H1 (cell line): Measurements from ENCODE around the gene SEMA3E. TPM values are rescaled to one million over a fixed set of nuclear protein-coding genes. Genes with fewer than 3 reads are reported as not detected.

ENCODE experiments used
- CTCF ChIA-PET: fragments of 300-600 bp; sonication (Branson Sonifier 250); formaldehyde crosslinking; loops from one replicate; lab custom pipeline; 2021; ENCODE audit not compliant: partially characterized antibody; lab: Charles Lee
- POLR2A ChIA-PET: fragments of 300-600 bp; sonication (Branson Sonifier 250); formaldehyde crosslinking; loops from one replicate; lab custom pipeline; 2021; ENCODE audit warnings: inconsistent platforms; ENCODE audit not compliant: partially characterized antibody; lab: Charles Lee
- DNase-seq, 2 experiments: peaks; one replicate each; pipeline versions ENCODE4 v3.0.0 to v3.0.0-alpha.2; 2010 to 2022; ENCODE audit warnings: low spot score in 2 of 2, low read depth in 1 of 2, mixed read lengths in 1 of 2
- FAIRE-seq: peaks from 2 replicates; lab custom pipeline; 2011; peaks lifted over from hg19 to GRCh38; lab: Jason Lieb, UNC
- H2AFZ ChIP-seq: 2 replicates; pipeline ENCODE4 v1.8.1; 2012; ENCODE audit warnings: low read length, inconsistent platforms
- H2AK5ac ChIP-seq: 2 replicates; pipeline ENCODE4 v1.6.1; 2013; ENCODE audit warnings: low read depth, low read length
- H2BK120ac ChIP-seq: replicated peaks from 2 replicates; pipeline ENCODE3; 2013; ENCODE audit warnings: low read depth, low read length, inconsistent platforms
- H2BK12ac ChIP-seq: 2 replicates; pipeline ENCODE4 v1.6.1; 2013; ENCODE audit warnings: low read depth, low read length
- H2BK15ac ChIP-seq: 2 replicates; pipeline ENCODE4 v1.6.1; 2013; ENCODE audit warnings: low read length
- H2BK20ac ChIP-seq: 2 replicates; pipeline ENCODE4 v1.6.1; 2013; ENCODE audit warnings: low read length
- H2BK5ac ChIP-seq: 2 replicates; pipeline ENCODE4 v1.6.1; 2013; ENCODE audit warnings: low read depth, low read length
- H3K14ac ChIP-seq: 2 replicates; pipeline ENCODE4 v1.6.1; 2013; ENCODE audit warnings: inconsistent platforms; ENCODE audit not compliant: insufficient read length
- H3K18ac ChIP-seq: 2 replicates; pipeline ENCODE4 v1.6.1; 2013; ENCODE audit warnings: low read length; ENCODE audit errors: extremely low read depth
- H3K23ac ChIP-seq: 2 replicates; pipeline ENCODE4 v1.6.1; 2013; ENCODE audit warnings: inconsistent platforms; ENCODE audit not compliant: insufficient read length
- H3K23me2 ChIP-seq: 2 replicates; pipeline ENCODE4 v1.6.1; 2013; ENCODE audit warnings: low read depth, low read length
- H3K27ac ChIP-seq: 2 replicates; pipeline ENCODE4 v1.6.1; 2011; ENCODE audit warnings: low read depth, low read length, inconsistent platforms
- H3K27me3 ChIP-seq, 4 experiments: replicated peaks in 1 of 4; 1 replicate in 1 of 4; 2 replicates in 3 of 4; pipeline versions ENCODE4 v1.6.1 to v1.8.1; 2011 to 2013; ENCODE audit warnings: low read length in 3 of 4, mild to moderate bottlenecking in 3 of 4, inconsistent platforms in 2 of 4, mixed read lengths in 2 of 4, moderate library complexity in 1 of 4; ENCODE audit not compliant: control insufficient read depth in 3 of 4, insufficient read depth in 3 of 4; ENCODE audit errors: extremely low read depth in 1 of 4
- H3K36me3 ChIP-seq, 4 experiments: 2 replicates each; pipeline versions ENCODE4 v1.6.1 to v1.8.1; 2011 to 2013; ENCODE audit warnings: mild to moderate bottlenecking in 4 of 4, low read length in 3 of 4, moderate library complexity in 2 of 4, control low read depth in 1 of 4, inconsistent platforms in 1 of 4; ENCODE audit not compliant: insufficient read depth in 4 of 4, control insufficient read depth in 2 of 4
- H3K4ac ChIP-seq: replicated peaks from 2 replicates; pipeline ENCODE3; 2013; ENCODE audit warnings: low read length, low read depth, mixed read lengths, inconsistent platforms; ENCODE audit not compliant: insufficient read length
- H3K4me1 ChIP-seq, 4 experiments: replicated peaks in 1 of 4; 1 replicate in 1 of 4; 2 replicates in 3 of 4; pipeline versions ENCODE4 v1.6.1 to v1.8.1; 2011 to 2013; ENCODE audit warnings: low read length in 3 of 4, inconsistent platforms in 2 of 4, mixed read lengths in 1 of 4; ENCODE audit not compliant: insufficient read depth in 4 of 4, control insufficient read depth in 3 of 4
- H3K4me2 ChIP-seq, 2 experiments: 2 replicates each; pipeline versions ENCODE4 v1.6.1 to v1.8.1; 2011 to 2013; ENCODE audit warnings: low read depth in 2 of 2, low read length in 2 of 2, control low read depth in 1 of 2, inconsistent platforms in 1 of 2, mild to moderate bottlenecking in 1 of 2; ENCODE audit not compliant: insufficient read depth in 1 of 2
- H3K4me3 ChIP-seq, 4 experiments: fragments of 200-600, 300-600 bp in 1 of 4; sonication (generic), shearing (Covaris generic), sonication (Bioruptor Twin) in 1 of 4; 2 replicates each; pipeline versions ENCODE4 v1.5.1 to v1.8.1; 2011 to 2016; ENCODE audit warnings: low read length in 4 of 4, low read depth in 3 of 4, control low read depth in 2 of 4, inconsistent platforms in 2 of 4, mild to moderate bottlenecking in 2 of 4, mixed read lengths in 1 of 4, moderate library complexity in 1 of 4; ENCODE audit not compliant: insufficient read depth in 2 of 4; ENCODE audit errors: extremely low read depth in 1 of 4
- H3K56ac ChIP-seq: replicated peaks from 2 replicates; pipeline ENCODE3; 2013; ENCODE audit warnings: low read depth, mild to moderate bottlenecking, mixed read lengths, low read length, inconsistent platforms; ENCODE audit not compliant: insufficient read length
- H3K79me1 ChIP-seq: 2 replicates; pipeline ENCODE4 v1.6.1; 2013; ENCODE audit warnings: low read depth, low read length, control low read depth
- H3K79me2 ChIP-seq, 2 experiments: 2 replicates each; pipeline versions ENCODE4 v1.6.1 to v1.8.1; 2012 to 2013; ENCODE audit warnings: low read length in 2 of 2, mild to moderate bottlenecking in 2 of 2, inconsistent platforms in 1 of 2; ENCODE audit not compliant: insufficient read depth in 2 of 2, control insufficient read depth in 1 of 2
- H3K9ac ChIP-seq, 4 experiments: replicated peaks in 1 of 4; 1 replicate in 1 of 4; 2 replicates in 3 of 4; pipeline versions ENCODE4 v1.6.1 to v1.8.1; 2011 to 2013; ENCODE audit warnings: low read depth in 3 of 4, low read length in 3 of 4, control low read depth in 2 of 4, mild to moderate bottlenecking in 2 of 4, moderate library complexity in 2 of 4, inconsistent platforms in 1 of 4; ENCODE audit errors: extremely low read depth in 1 of 4
- H3K9me3 ChIP-seq, 2 experiments: 2 replicates each; pipeline versions ENCODE4 v1.6.1 to v1.8.1; 2012 to 2013; ENCODE audit warnings: mild to moderate bottlenecking in 2 of 2, moderate library complexity in 2 of 2, control low read depth in 1 of 2, inconsistent platforms in 1 of 2, low read depth in 1 of 2, low read length in 1 of 2, mixed read lengths in 1 of 2; ENCODE audit not compliant: insufficient read depth in 2 of 2
- H4K20me1 ChIP-seq, 2 experiments: replicated peaks in 1 of 2; 2 replicates each; pipeline versions ENCODE3 to v1.8.1; 2011 to 2013; ENCODE audit warnings: inconsistent platforms in 2 of 2, low read length in 2 of 2, mild to moderate bottlenecking in 1 of 2; ENCODE audit not compliant: insufficient read depth in 2 of 2, control insufficient read depth in 1 of 2
- H4K5ac ChIP-seq: 2 replicates; pipeline ENCODE4 v1.6.1; 2013; ENCODE audit warnings: low read length, low read depth, mixed read lengths, inconsistent platforms; ENCODE audit not compliant: insufficient read length
- H4K8ac ChIP-seq: 2 replicates; pipeline ENCODE4 v1.8.0; 2013; ENCODE audit warnings: mild to moderate bottlenecking, moderate library complexity, low read length, inconsistent platforms; ENCODE audit not compliant: insufficient read depth; ENCODE audit errors: extremely low read depth
- H4K91ac ChIP-seq: replicated peaks from 2 replicates; pipeline ENCODE3; 2013; ENCODE audit warnings: low read length, mixed read lengths, inconsistent platforms; ENCODE audit not compliant: insufficient read length
- ASH2L ChIP-seq: fragments of 200-600, 300-600 bp; sonication (generic); IDR thresholded peaks from one replicate; pipeline ENCODE4 v1.7.1; 2017; ENCODE audit warnings: low read length
- BACH1 ChIP-seq: IDR thresholded peaks from 2 replicates; pipeline ENCODE4 v1.6.1; 2012; ENCODE audit warnings: low read length, improper control_type of control experiment
- BCL11A ChIP-seq, 2 experiments: IDR thresholded peaks; one replicate each; pipeline ENCODE4 v1.6.1; 2011; ENCODE audit warnings: low read depth in 2 of 2, low read length in 2 of 2, mild to moderate bottlenecking in 2 of 2
- EZH2 ChIP-seq: fragments of 200-600 bp; sonication (generic); IDR thresholded peaks from 2 replicates; pipeline ENCODE4 v1.7.1; 2012; ENCODE audit warnings: low read depth, mild to moderate bottlenecking, moderate library complexity, low read length, inconsistent platforms; ENCODE audit not compliant: severe bottlenecking
- GABPA ChIP-seq: IDR thresholded peaks from 2 replicates; pipeline ENCODE4 v1.6.1; 2011; ENCODE audit warnings: mild to moderate bottlenecking, low read length, moderate library complexity, borderline replicate concordance; ENCODE audit not compliant: insufficient read depth
- GTF2F1 ChIP-seq: IDR thresholded peaks from 2 replicates; pipeline ENCODE4 v1.6.1; 2012; ENCODE audit warnings: low read depth, low read length, improper control_type of control experiment, borderline replicate concordance
- JUN ChIP-seq: IDR thresholded peaks from 2 replicates; pipeline ENCODE4 v1.6.1; 2011; ENCODE audit warnings: low read depth, mild to moderate bottlenecking, improper control_type of control experiment, low read length
- KDM1A ChIP-seq: fragments of 200-600, 300-600 bp; sonication (generic); IDR thresholded peaks from 2 replicates; pipeline ENCODE4 v1.7.1; 2016; ENCODE audit warnings: mild to moderate bottlenecking, low read length, borderline replicate concordance
- NRF1 ChIP-seq: IDR thresholded peaks from 2 replicates; pipeline ENCODE4 v1.6.1; 2011; ENCODE audit warnings: mild to moderate bottlenecking, low read depth, low read length, improper control_type of control experiment
- POLR2AphosphoS5 ChIP-seq: IDR thresholded peaks from 2 replicates; pipeline ENCODE4 v1.6.1; 2011; ENCODE audit warnings: low read depth, low read length
- SIN3A ChIP-seq, 2 experiments: IDR thresholded peaks in 1 of 2; conservative IDR thresholded peaks in 1 of 2; 2 replicates each; pipeline ENCODE4 v1.6.1; 2011 to 2012; ENCODE audit warnings: low read length in 2 of 2, improper control_type of control experiment in 1 of 2, low read depth in 1 of 2, mild to moderate bottlenecking in 1 of 2
- SIRT6 ChIP-seq: IDR thresholded peaks from one replicate; pipeline ENCODE4 v1.7.1; 2012; ENCODE audit warnings: low read length, inconsistent platforms
- WGBS, 2 experiments: shearing (Covaris generic) in 1 of 2; methylation state at CpG; one replicate each; pipeline versions ENCODE4 v1.1.6 to v1.1.7; 2013 to 2015; ENCODE audit warnings: low lambda C conversion rate in 2 of 2, mixed read lengths in 2 of 2, inconsistent platforms in 1 of 2, low coverage in 1 of 2, missing lambda C conversion rate in 1 of 2; ENCODE audit not compliant: insufficient replicate concordance in 2 of 2, insufficient coverage in 1 of 2, insufficient read length in 1 of 2; ENCODE audit errors: extremely low coverage in 1 of 2, missing lambda C conversion rate in 1 of 2; 5-methylcytosine and 5-hydroxymethylcytosine counted together
- polyA plus RNA-seq, 7 experiments: library from polyadenylated mRNA; depleted of rRNA in 3 of 7; stranded (reverse) in 5 of 7; unstranded in 2 of 7; fragments of >200 nt in 5 of 7; fragments of 200-250 nt in 2 of 7; gene quantifications; 1 replicate in 5 of 7; 2 replicates in 1 of 7; 4 replicates in 1 of 7; pipeline versions ENCODE4 v1.2.1 to v1.2.3, GENCODE V29; 2011 to 2013; ENCODE audit warnings: missing spikeins in 2 of 7, mixed read lengths in 2 of 7
- total RNA-seq: library from RNA; stranded (reverse); fragmentation: NEBNext Ultra II Directional; extraction: Animal tissue kit (Norgen Biotek cat#: 25700); gene quantifications from 2 replicates; pipeline ENCODE4 v1.2.1, GENCODE V29; 2021

Gene SEMA3E
- total and polyA plus RNA-seq, 2 of the 8 experiments (the other 6 are each of a cell fraction or from before 2014, with no cell fraction given): 0.93 to 0.94 TPM

DNA sequence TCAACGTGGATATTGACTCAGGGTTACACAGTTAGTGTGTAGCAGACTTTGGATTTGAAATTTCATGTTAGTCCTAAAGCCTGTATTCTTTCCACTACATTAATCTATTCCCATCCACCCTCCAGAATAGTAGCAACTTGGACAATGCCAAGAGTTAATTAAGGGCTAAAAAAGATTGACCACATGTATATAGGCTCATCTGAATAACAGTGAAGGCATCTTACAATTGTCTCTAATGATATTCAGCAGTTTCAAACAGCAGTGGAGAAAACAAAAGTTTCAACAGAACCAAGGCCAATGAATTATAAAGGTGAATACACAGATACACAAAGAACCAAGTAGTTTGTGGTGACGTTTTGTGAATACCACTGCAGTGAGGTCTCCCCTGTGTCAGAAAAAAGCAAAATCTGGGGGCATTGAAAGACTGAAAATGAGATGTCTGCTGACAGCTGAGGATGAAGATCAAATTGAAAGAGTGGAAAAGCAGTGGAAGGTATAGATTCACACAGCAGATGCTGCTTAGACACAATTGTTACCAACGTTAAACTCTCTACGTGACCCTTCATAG is 202.8 kb downstream of the SEMA3E start:
- H2BK120ac ChIP-seq: no peak overlapping the region
- H3K23ac ChIP-seq: no peak overlapping the region
- H4K8ac ChIP-seq: no peak overlapping the region
- no peaks in the 10 kb centered on the region for H3K27me3 ChIP-seq
- H2BK12ac ChIP-seq: no peak overlapping the region
- no peaks in the 10 kb centered on the region for H4K20me1 ChIP-seq
- no peak for DNase-seq
- H3K4ac ChIP-seq: no peak overlapping the region
- no peaks in the 10 kb centered on the region for H3K9me3 ChIP-seq
- no peak overlapping the region for H4K5ac ChIP-seq
- H3K4me3 ChIP-seq: no peak overlapping the region; a peak in 1 of 8 replicates
- peak overlapping the region; percentile 16 to 30; a peak in 2 of 4 replicates for H3K4me2 ChIP-seq
- H2BK15ac ChIP-seq: no peak overlapping the region
- no peak for TF ChIP-seq SIRT6
- no peak for TF ChIP-seq BCL11A (IDR thresholded peaks at IDR 0.05; ENCODE audit: low read depth in 2 of 2, low read length in 2 of 2)
- TF ChIP-seq KDM1A: no peak
- TF ChIP-seq GTF2F1: no peak
- TF ChIP-seq POLR2AphosphoS5: no peak
- no peak for TF ChIP-seq JUN
- TF ChIP-seq ASH2L: no peak
- no peak for TF ChIP-seq SIN3A (conservative IDR thresholded peaks at IDR 0.05 in 1 of 2, IDR thresholded peaks at IDR 0.05 in 1 of 2; ENCODE audit: low read depth in 1 of 2, low read length in 2 of 2)
- TF ChIP-seq BACH1: no peak
- TF ChIP-seq EZH2: no peak
- no peak for TF ChIP-seq GABPA
- no peak for TF ChIP-seq NRF1
- no peak overlapping the region for H2BK20ac ChIP-seq
- no peaks in the 10 kb centered on the region for H3K23me2 ChIP-seq
- no peak overlapping the region for H3K56ac ChIP-seq
- 42% methylated on average over 4 of the region's 4 CpGs; no CpG with 5 or more reads in 1 of the 2 experiments for WGBS, 2 experiments
- H3K14ac ChIP-seq: no peak overlapping the region
- H3K27ac ChIP-seq: no peak overlapping the region
- no peak overlapping the region; a peak in 1 of 7 replicates for H3K9ac ChIP-seq
- no peak overlapping the region for H2BK5ac ChIP-seq
- no peak overlapping the region for H2AFZ ChIP-seq
- H3K4me1 ChIP-seq: peaks cover 0 to 17% (median 3%) of the 10 kb centered on the region in 4 experiments; a peak in 3 of 7 replicates
- peak; percentile 13 for FAIRE-seq
- H4K91ac ChIP-seq: no peak overlapping the region
- POLR2A ChIA-PET: interaction anchor here (0.7 to 17.7 kb wide), 7 partner anchors 9 to 31 kb away, joined by 3 to 135 read pairs (median 4); no protein-coding TSS in a partner anchor
- CTCF ChIA-PET: interaction anchor here (1.5 to 2.4 kb wide), 2 partner anchors 9 to 29 kb away, joined by 4 to 5 read pairs; no protein-coding TSS in a partner anchor
- H3K79me1 ChIP-seq: no peaks in the 10 kb centered on the region
- H3K18ac ChIP-seq: no peak overlapping the region; the same call in 1 of the 2 replicates
- no peak overlapping the region for H2AK5ac ChIP-seq
- H3K36me3 ChIP-seq: no peaks in the 10 kb centered on the region
- no peaks in the 10 kb centered on the region for H3K79me2 ChIP-seq
